Gastrocnemius medialis (tissue), 4 donors: ENCODE results near the gene ZNF700.

Source experiments
- CTCF ChIP-seq, 5 experiments: fragments of 450-650 bp in 3 of 5; fragments of 200-600 bp in 2 of 5; sonication (generic) in 2 of 5; IDR thresholded peaks in 4 of 5; conservative IDR thresholded peaks in 1 of 5; 1 replicate in 4 of 5; 2 replicates in 1 of 5; pipeline ENCODE4 v1.5.1; 2016 to 2019; ENCODE audit warnings: antibody characterized with exemption in 5 of 5, mild to moderate bottlenecking in 3 of 5, moderate library complexity in 3 of 5
- POLR2A ChIP-seq, 2 donors: fragments of 450-650 bp; IDR thresholded peaks; one replicate each; pipeline ENCODE4 v1.6.1; 2017; ENCODE audit warnings: antibody characterized with exemption in 2 of 2, mild to moderate bottlenecking in 2 of 2, moderate library complexity in 2 of 2

- TF ChIP-seq CTCF (IDR thresholded peaks at IDR 0.05 in 4 of 5, conservative IDR thresholded peaks at IDR 0.05 in 1 of 5): no peak
- no peak for TF ChIP-seq POLR2A (IDR thresholded peaks at IDR 0.05)
These were observed 19.7 kb downstream of the ZNF700 start for GRCh38 chr19:11944656-11945055.
